Measurements from ENCODE around the gene CORO2B. TPM values are rescaled to one million over a fixed set of nuclear protein-coding genes. Genes with fewer than 3 reads are reported as not detected.
A peak's percentile ranks its signal among the peaks of the same experiment; 100 is the strongest.

CORO2B gene
- total RNA-seq, 1 experiment from 2014 or later, result 0.59 TPM

DNA sequence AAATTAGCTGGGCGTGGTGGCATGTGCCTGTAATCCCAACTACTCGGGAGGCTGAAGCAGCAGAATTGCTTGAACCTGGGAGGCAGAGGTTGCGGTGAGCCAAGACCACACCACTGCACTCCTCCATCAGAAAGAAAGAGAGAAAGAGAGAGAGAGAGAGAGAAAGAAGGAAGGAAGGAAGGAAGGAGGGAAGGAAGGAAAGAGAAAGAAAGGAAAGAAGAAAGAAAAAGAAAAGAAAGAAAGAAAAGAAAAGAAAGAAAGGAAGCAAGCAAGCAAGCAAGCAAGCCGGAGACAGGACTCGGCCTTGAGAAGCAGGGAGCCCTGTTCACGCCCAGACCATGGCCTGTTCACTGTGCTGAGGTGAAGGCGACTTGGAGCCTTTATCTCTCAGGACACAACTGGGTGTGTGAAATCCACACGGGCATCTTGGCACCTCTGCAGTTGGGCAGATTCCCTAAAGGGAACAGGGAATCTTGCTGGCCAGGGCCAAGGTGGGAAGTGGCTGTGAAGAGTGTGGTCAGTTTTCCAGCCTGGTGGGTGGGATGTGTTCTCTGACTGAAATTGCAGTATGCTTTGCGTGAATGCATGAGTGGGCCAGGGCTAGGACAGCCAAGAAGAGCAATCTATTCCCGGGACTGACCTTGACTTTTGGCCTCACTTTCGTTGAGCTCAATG is 90.3 kb downstream of the CORO2B start:
- H3K27me3 ChIP-seq (ENCODE audit: insufficient read depth, low read depth), result no peaks in the 10 kb centered on the region
- no peaks in the 10 kb centered on the region for H3K4me1 ChIP-seq (replicated peaks; ENCODE audit: insufficient read depth)
- no peaks in the 10 kb centered on the region for H3K36me3 ChIP-seq (ENCODE audit: low read depth)
- H3K9me2 ChIP-seq (ENCODE audit: insufficient read depth), result no peaks in the 10 kb centered on the region
- intact Hi-C loops (cut with micrococcal nuclease; ENCODE audit: unreplicated experiment), result no loop called here
- H2AFZ ChIP-seq, result no peak overlapping the region
- H3K27ac ChIP-seq, result no peak overlapping the region
- H3K4me2 ChIP-seq, result no peak overlapping the region
- POLR2A ChIA-PET (ENCODE audit: unreplicated experiment), result no interaction called here
- TF ChIP-seq EZH2 (IDR thresholded peaks at IDR 0.05; ENCODE audit: low read depth), result no peak
- TF ChIP-seq, protein P1, sequence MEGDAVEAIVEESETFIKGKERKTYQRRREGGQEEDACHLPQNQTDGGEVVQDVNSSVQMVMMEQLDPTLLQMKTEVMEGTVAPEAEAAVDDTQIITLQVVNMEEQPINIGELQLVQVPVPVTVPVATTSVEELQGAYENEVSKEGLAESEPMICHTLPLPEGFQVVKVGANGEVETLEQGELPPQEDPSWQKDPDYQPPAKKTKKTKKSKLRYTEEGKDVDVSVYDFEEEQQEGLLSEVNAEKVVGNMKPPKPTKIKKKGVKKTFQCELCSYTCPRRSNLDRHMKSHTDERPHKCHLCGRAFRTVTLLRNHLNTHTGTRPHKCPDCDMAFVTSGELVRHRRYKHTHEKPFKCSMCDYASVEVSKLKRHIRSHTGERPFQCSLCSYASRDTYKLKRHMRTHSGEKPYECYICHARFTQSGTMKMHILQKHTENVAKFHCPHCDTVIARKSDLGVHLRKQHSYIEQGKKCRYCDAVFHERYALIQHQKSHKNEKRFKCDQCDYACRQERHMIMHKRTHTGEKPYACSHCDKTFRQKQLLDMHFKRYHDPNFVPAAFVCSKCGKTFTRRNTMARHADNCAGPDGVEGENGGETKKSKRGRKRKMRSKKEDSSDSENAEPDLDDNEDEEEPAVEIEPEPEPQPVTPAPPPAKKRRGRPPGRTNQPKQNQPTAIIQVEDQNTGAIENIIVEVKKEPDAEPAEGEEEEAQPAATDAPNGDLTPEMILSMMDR (conservative IDR thresholded peaks at IDR 0.05), result no peak
- no peak overlapping the region for H3K4me3 ChIP-seq
- H4K20me1 ChIP-seq (ENCODE audit: insufficient read depth), result no peaks in the 10 kb centered on the region
- H3F3A ChIP-seq (ENCODE audit: insufficient read depth, low read depth), result no peaks in the 10 kb centered on the region
- CTCF ChIA-PET, result no interaction called here
- BruUV-seq (replicated peaks), result no TSS peak
- no peak for DNase-seq
- no peaks in the 10 kb centered on the region for H3K9me3 ChIP-seq (ENCODE audit: insufficient read depth, low read depth)
- H3K79me2 ChIP-seq (ENCODE audit: low read depth), result no peaks in the 10 kb centered on the region

DNA sequence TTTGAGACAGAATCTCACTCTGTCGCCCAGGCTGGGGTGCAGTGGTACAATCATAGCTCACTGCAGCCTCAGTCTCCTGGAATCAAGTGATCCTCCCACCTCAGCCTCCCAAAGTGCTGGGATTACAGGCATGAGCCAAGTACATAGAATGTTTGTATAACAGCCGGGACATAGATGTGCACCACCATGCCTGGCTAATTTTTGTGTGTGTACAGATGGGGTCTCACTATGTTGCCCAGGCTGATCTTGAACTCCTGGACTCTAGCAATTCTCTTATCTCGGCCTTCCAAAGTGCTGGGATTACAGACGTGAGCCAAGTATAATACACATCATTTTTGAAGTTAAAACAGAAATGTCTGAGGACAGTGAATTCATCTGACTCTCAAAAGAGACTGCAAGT is 93.5 kb downstream of the CORO2B start:
- H3K27ac ChIP-seq, result no peak overlapping the region
- H3K9me3 ChIP-seq (ENCODE audit: insufficient read depth, low read depth), result no peaks in the 10 kb centered on the region
- intact Hi-C loops (cut with micrococcal nuclease; ENCODE audit: unreplicated experiment), result loop anchor here (5.0 kb wide), 1 partner anchor 205 kb away; no protein-coding TSS in a partner anchor
- no peak for TF ChIP-seq EZH2 (IDR thresholded peaks at IDR 0.05; ENCODE audit: low read depth)
- TF ChIP-seq, protein P1 (conservative IDR thresholded peaks at IDR 0.05), result no peak
- H3K4me3 ChIP-seq, result no peak overlapping the region
- no peaks in the 10 kb centered on the region for H4K20me1 ChIP-seq (ENCODE audit: insufficient read depth)
- no peaks in the 10 kb centered on the region for H3F3A ChIP-seq (ENCODE audit: insufficient read depth, low read depth)
- H3K4me1 ChIP-seq (replicated peaks; ENCODE audit: insufficient read depth), result no peaks in the 10 kb centered on the region
- CTCF ChIA-PET, result interaction anchor here (0.6 to 0.9 kb wide), 2 partner anchors 95 to 122 kb away, joined by 3 to 4 read pairs; no protein-coding TSS in a partner anchor
- H3K27me3 ChIP-seq (ENCODE audit: insufficient read depth, low read depth), result no peaks in the 10 kb centered on the region
- H3K79me2 ChIP-seq (ENCODE audit: low read depth), result no peaks in the 10 kb centered on the region
- BruUV-seq (replicated peaks), result no TSS peak
- H3K9me2 ChIP-seq (ENCODE audit: insufficient read depth), result no peaks in the 10 kb centered on the region
- no peak overlapping the region for H2AFZ ChIP-seq
- no peak for DNase-seq
- no peaks in the 10 kb centered on the region for H3K36me3 ChIP-seq (ENCODE audit: low read depth)
- POLR2A ChIA-PET (ENCODE audit: unreplicated experiment), result no interaction called here
- no peak overlapping the region for H3K4me2 ChIP-seq

DNA sequence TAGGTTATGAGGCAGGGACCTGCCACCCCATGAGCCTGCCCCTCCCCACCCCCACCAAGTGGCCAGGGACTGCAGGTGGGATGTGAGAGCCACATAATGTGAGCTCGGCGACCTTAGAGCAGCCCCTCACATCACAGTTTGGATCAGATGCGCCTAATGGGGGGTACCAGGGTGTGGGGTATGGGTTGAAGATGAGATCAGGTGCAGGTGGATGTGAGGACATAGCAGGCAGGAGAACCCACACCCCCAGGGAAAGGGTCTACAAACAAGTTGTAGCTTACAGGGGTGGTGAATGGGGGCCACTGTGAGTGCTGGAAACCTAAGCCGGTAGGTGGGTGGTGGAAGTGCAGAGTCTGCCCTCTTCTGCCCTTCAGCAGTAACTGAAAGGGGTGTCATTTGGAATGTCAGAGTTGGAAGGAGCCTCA is 94.0 kb downstream of the CORO2B start:
- BruUV-seq (replicated peaks), result no TSS peak
- Histone ChIP-seq H3K4me2 (no peak overlapping the region), H3K9me2 (ENCODE audit: insufficient read depth) (no peaks in the 10 kb centered on the region), H3K9me3 (ENCODE audit: insufficient read depth, low read depth) (no peaks in the 10 kb centered on the region), H2AFZ (no peak overlapping the region), H3K27me3 (ENCODE audit: insufficient read depth, low read depth) (no peaks in the 10 kb centered on the region), H3F3A (ENCODE audit: insufficient read depth, low read depth) (no peaks in the 10 kb centered on the region), H3K4me1 (replicated peaks; ENCODE audit: insufficient read depth) (no peaks in the 10 kb centered on the region), H3K36me3 (ENCODE audit: low read depth) (no peaks in the 10 kb centered on the region), H3K79me2 (ENCODE audit: low read depth) (no peaks in the 10 kb centered on the region), H4K20me1 (ENCODE audit: insufficient read depth) (no peaks in the 10 kb centered on the region), H3K4me3 (no peak overlapping the region), H3K27ac (no peak overlapping the region)
- no peak for DNase-seq
- intact Hi-C loops (cut with micrococcal nuclease; ENCODE audit: unreplicated experiment), result loop anchor here (5.0 kb wide), 1 partner anchor 205 kb away; no protein-coding TSS in a partner anchor
- TF ChIP-seq EZH2 (IDR thresholded peaks at IDR 0.05; ENCODE audit: low read depth), result no peak
- TF ChIP-seq, protein P1 (conservative IDR thresholded peaks at IDR 0.05), result 0 out of 2 replicates have a peak, but pooled peaks have one; percentile 23
- POLR2A ChIA-PET (ENCODE audit: unreplicated experiment), result no interaction called here
- CTCF ChIA-PET, result interaction anchor here (0.6 to 1.2 kb wide), 3 partner anchors 96 to 123 kb away, joined by 3 to 4 read pairs (median 3); no protein-coding TSS in a partner anchor

Measured in PC-9 (cell line).